ENCODE data around the gene B2M. TPM values are rescaled to one million over a fixed set of nuclear protein-coding genes. Genes with fewer than 3 reads are reported as not detected.
A peak's percentile ranks its signal among the peaks of the same experiment; 100 is the strongest.

B2M gene
- total and polyA plus RNA-seq, 2 of the 8 experiments (the other 6 are each of a cell fraction or from before 2014, with no cell fraction given): 78.9 to 907 TPM

DNA sequence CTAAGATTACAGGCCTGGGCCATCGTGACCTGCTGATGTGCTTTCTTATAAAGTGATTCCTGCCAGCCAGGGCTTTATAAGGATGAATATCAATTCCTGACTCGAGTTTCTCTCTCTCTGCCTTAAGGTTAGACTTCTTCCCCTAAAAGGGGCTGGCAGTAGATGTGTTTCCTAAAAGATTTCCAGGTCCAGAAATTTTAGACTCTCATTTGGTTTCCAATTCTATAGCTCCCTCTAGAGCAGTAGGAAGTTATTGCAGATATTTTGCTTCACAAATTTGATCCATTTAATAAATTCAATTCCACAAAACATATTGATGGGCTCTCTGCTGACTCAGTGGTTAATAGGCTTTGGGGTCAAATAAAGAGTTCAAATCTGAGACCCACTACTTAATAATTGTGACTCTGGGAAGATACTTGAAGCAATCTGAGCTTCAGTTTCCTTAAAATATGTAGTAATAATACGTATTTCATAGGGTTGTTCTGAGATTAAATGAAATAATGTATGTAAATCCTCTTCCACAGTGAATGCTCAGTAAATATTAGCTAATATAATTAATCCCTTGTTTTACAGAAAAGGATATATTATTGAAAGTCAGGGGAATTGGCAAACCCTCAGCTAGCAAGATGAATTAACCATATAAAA is 27.1 kb downstream of the B2M start:
- Histone ChIP-seq H2BK15ac (ENCODE audit: low read length) (no peak overlapping the region), H2BK120ac (replicated peaks; ENCODE audit: low read depth, low read length) (no peak overlapping the region), H3K27me3 (replicated peaks in 1 of 4; ENCODE audit: control insufficient read depth in 3 of 4, extremely low read depth in 1 of 4, insufficient read depth in 3 of 4, low read length in 3 of 4) (no peaks in the 10 kb centered on the region), H3K9me3 (ENCODE audit: insufficient read depth in 2 of 2, low read depth in 1 of 2, low read length in 1 of 2) (peaks cover 0 to 6% of the 10 kb centered on the region in 2 experiments; a peak in 1 of 4 replicates), H3K4me1 (replicated peaks in 1 of 4; ENCODE audit: control insufficient read depth in 3 of 4, insufficient read depth in 4 of 4, low read length in 3 of 4) (no peaks in the 10 kb centered on the region), H2AFZ (ENCODE audit: low read length) (no peak overlapping the region), H3K4me3 (ENCODE audit: extremely low read depth in 1 of 4, insufficient read depth in 2 of 4, low read depth in 3 of 4, low read length in 4 of 4) (no peak overlapping the region), H3K4me2 (ENCODE audit: insufficient read depth in 1 of 2, low read depth in 2 of 2, low read length in 2 of 2) (no peak overlapping the region), H3K79me1 (ENCODE audit: low read depth, low read length) (no peaks in the 10 kb centered on the region), H2BK5ac (ENCODE audit: low read depth, low read length) (no peak overlapping the region), H4K8ac (ENCODE audit: extremely low read depth, insufficient read depth, low read length) (no peak overlapping the region), H4K20me1 (replicated peaks in 1 of 2; ENCODE audit: control insufficient read depth in 1 of 2, insufficient read depth in 2 of 2, low read length in 2 of 2) (no peaks in the 10 kb centered on the region), H3K14ac (ENCODE audit: insufficient read length) (no peak overlapping the region), H2BK20ac (ENCODE audit: low read length) (no peak overlapping the region), H2BK12ac (ENCODE audit: low read depth, low read length) (no peak overlapping the region), H4K5ac (ENCODE audit: insufficient read length, low read depth, low read length) (no peak overlapping the region), H3K36me3 (ENCODE audit: control insufficient read depth in 2 of 4, insufficient read depth in 4 of 4, low read length in 3 of 4) (no peaks in the 10 kb centered on the region), H3K4ac (replicated peaks; ENCODE audit: insufficient read length, low read depth, low read length) (no peak overlapping the region), H3K56ac (replicated peaks; ENCODE audit: insufficient read length, low read depth, low read length) (no peak overlapping the region), H3K27ac (ENCODE audit: low read depth, low read length) (no peak overlapping the region), H3K79me2 (ENCODE audit: control insufficient read depth in 1 of 2, insufficient read depth in 2 of 2, low read length in 2 of 2) (no peaks in the 10 kb centered on the region), H3K23me2 (ENCODE audit: low read depth, low read length) (no peaks in the 10 kb centered on the region), H4K91ac (replicated peaks; ENCODE audit: insufficient read length, low read length) (no peak overlapping the region), H3K18ac (ENCODE audit: extremely low read depth, low read length) (no peak overlapping the region), H3K23ac (ENCODE audit: insufficient read length) (no peak overlapping the region), H2AK5ac (ENCODE audit: low read depth, low read length) (no peak overlapping the region), H3K9ac (replicated peaks in 1 of 4; ENCODE audit: extremely low read depth in 1 of 4, low read depth in 3 of 4, low read length in 3 of 4) (no peak overlapping the region)
- no peak for TF ChIP-seq RBBP5 (IDR thresholded peaks at IDR 0.05; ENCODE audit: borderline replicate concordance, low read depth, low read length)
- no peak for TF ChIP-seq SRF (IDR thresholded peaks at IDR 0.05; ENCODE audit: low read depth, low read length)
- no peak for TF ChIP-seq TAF1 (IDR thresholded peaks at IDR 0.05; ENCODE audit: low read depth, low read length)
- TF ChIP-seq BRCA1 (IDR thresholded peaks at IDR 0.05; ENCODE audit: low read depth, low read length): no peak
- TF ChIP-seq RAD21 (IDR thresholded peaks at IDR 0.05 in 1 of 2, conservative IDR thresholded peaks at IDR 0.05 in 1 of 2; ENCODE audit: low read depth in 2 of 2, low read length in 2 of 2): peak; percentile 73 to 77
- TF ChIP-seq, protein P1, sequence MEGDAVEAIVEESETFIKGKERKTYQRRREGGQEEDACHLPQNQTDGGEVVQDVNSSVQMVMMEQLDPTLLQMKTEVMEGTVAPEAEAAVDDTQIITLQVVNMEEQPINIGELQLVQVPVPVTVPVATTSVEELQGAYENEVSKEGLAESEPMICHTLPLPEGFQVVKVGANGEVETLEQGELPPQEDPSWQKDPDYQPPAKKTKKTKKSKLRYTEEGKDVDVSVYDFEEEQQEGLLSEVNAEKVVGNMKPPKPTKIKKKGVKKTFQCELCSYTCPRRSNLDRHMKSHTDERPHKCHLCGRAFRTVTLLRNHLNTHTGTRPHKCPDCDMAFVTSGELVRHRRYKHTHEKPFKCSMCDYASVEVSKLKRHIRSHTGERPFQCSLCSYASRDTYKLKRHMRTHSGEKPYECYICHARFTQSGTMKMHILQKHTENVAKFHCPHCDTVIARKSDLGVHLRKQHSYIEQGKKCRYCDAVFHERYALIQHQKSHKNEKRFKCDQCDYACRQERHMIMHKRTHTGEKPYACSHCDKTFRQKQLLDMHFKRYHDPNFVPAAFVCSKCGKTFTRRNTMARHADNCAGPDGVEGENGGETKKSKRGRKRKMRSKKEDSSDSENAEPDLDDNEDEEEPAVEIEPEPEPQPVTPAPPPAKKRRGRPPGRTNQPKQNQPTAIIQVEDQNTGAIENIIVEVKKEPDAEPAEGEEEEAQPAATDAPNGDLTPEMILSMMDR (IDR thresholded peaks at IDR 0.05; ENCODE audit: control extremely low read depth in 1 of 3, insufficient read depth in 1 of 3, low read depth in 1 of 3, low read length in 3 of 3): peak in 2 of 3 experiments; percentile 39 to 42; a peak in 2 of 4 replicates
- DNase-seq (ENCODE audit: low read depth in 1 of 2, low spot score in 2 of 2): no peak
- CTCF ChIA-PET (ENCODE audit: partially characterized antibody): interaction anchor here (0.7 to 5.0 kb wide), 34 partner anchors 8 to 183 kb away, joined by 3 to 87 read pairs (median 4); partner anchors contain the start of genes B2M, PATL2 and SPG11
- POLR2A ChIA-PET (ENCODE audit: partially characterized antibody): interaction anchor here (1.1 to 3.1 kb wide), 5 partner anchors 10 to 202 kb away, joined by 3 to 17 read pairs (median 5); partner anchors contain the start of genes B2M, EIF3J, PATL2 and SPG11
- 75% methylated on average over 3 of the region's 3 CpGs; no CpG with 5 or more reads in 1 of the 2 experiments for WGBS, 2 experiments (ENCODE audit: extremely low coverage in 1 of 2, insufficient coverage in 1 of 2, insufficient read length in 1 of 2, insufficient replicate concordance in 2 of 2, low coverage in 1 of 2, low lambda C conversion rate in 2 of 2, missing lambda C conversion rate in 1 of 2)
- FAIRE-seq: no peak

All from H1 (cell line).